Activated effector memory CD4-positive, alpha-beta T cell treated with Interleukin-2 at 50 U/mL for 16 hours (primary cell): ENCODE measurements around the gene B4GALNT3.

Experiments
- DNase-seq: peaks from one replicate; pipeline ENCODE4 v3.0.0-alpha.2; 2020

The B4GALNT3 gene

DNA sequence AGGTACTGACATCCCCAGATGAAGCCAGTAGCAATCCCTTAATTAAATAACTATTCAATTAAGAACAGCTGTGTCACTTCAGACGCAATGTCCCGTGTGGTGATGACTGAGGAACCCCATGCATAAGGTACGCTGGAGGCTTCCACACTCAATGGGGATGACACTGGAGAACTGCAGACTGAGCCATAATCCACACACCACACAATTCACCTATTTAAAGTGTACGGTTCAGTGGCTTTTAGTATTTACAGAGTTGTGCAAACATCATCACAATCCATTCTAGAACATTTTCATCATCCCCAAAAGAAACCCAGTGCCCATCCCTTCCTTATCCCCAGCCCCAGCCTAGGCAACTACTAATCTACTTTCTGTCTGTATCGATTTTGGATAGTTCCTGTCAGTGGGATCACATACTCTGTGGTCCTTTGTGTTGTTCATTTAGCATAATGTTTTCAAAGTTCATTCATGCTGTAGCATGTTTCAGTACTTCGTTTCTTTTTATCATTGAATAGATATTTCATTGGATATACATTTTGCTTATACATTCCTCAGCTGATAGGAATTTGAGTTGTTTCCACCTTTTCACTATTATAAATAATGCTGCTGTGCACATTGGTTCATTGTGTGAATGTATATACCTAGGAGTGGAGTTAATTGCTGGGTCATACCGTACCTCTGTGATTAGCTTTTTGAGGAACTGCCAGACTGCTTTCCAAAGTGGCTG is 142.4 kb downstream of the B4GALNT3 start:
- no peak for DNase-seq

DNA sequence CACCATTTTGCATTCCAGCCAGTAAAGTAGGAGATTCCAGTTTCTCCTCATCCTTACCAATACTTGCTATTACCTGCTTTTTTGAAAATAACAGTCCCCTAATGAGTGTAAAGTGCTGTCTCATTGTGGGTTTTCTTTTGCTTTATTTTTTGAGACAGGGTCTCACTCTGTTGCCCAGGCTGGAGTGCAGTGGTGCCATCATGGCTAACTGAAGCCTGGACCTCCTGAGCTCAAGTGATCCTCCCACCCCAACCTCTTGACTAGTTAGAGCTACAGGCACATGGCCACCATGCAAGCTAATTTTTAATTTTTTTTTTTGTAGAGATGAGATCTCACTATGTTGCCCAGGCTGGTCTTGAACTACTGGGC is 142.9 kb downstream of the B4GALNT3 start:
- DNase-seq: no peak

DNA sequence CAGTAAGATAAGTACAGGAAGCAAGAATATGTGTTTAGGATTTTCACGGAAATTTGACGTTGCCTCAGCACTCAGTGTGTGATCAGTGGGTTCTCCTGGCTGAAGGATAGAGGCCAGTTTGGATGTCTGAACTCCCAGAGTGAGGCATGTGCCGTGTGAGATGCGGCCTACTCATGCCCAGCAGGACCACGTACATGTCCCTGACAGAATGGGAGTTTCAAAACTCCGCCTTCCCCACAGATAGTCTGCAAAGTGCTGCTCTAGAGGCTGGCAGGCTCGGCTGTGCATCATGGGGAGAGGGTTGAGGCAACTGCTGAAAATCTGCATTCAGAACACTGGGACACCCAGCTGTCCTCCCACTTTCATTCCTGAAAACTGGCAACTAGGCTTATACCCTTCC is 145.2 kb downstream of the B4GALNT3 start:
- DNase-seq: no peak

DNA sequence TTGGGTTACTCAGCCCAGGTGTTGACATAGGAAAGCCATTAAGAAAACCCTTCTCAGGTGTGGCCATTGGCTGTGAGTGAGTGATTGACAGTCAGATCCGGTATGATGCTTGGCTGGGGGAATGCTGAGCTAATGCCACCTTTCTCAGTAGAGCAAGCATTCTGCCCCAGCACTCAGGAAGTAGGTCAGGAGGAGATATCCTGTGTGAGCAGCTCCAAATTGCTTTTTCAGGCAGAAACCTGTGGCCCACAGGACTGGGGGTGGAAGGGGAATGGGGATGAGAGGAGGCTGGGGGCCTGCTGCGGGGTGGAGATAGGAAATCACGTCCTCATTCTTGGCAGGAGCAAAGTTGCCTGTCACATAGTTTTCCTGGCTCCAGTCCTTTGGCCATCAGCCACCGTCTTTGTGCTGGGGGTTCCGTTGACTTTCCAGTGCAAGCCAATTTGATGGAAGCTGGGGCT is 147.8 kb downstream of the B4GALNT3 start:
- no peak for DNase-seq

DNA sequence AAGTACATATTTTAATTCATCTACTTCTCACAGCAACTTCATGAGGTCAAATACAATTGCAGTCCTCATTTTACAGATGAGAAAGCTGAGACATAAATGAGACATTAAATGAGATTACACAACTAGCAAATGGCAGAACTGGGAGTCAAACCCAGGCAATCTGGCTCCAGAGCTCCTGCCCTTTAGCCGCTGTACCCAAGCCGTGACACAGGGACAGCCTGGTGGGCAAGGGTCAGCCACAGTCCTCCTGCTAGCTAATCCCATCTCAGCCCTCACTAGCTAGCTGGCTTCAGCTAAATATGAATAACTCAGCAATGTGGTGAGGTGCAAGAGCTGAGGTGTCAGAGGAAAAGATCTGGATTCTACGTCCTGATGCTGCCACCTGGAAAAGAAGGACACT is 148.7 kb downstream of the B4GALNT3 start:
- no peak for DNase-seq

DNA sequence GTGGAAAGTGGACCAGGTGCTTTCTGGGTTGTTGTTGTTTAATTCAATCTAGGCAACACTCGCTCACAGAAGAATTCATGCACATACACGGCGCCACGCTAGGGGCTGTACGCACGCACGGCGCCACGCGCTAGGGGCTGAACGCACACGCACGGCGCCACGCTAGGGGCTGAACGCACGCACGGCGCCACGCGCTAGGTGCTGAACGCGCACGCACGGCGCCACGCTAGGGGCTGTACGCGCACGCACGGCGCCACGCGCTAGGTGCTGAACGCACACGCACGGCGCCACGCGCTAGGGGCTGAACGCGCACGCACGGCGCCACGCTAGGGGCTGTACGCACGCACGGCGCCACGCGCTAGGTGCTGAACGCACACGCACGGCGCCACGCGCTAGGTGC is 149.2 kb downstream of the B4GALNT3 start:
- no peak for DNase-seq

DNA sequence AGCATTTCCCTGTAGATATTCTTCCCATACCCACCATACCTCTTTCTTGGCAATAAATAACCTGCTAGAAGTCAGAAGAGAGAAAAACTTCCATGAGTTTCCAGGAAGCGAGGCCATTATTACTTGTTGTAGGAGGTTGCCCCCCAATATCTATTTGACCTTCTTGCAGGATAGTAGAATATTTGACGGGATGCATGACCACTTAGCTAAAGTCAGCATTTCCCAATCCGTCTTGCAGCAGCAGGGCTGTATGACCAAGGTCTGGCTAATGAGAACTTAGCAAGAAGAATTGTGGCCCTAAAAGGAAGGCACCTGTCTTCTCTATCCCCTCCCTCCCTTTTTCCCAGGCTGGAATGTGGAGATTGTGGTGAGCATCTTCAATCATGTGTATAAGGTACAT is 152.0 kb downstream of the B4GALNT3 start:
- no peak for DNase-seq

DNA sequence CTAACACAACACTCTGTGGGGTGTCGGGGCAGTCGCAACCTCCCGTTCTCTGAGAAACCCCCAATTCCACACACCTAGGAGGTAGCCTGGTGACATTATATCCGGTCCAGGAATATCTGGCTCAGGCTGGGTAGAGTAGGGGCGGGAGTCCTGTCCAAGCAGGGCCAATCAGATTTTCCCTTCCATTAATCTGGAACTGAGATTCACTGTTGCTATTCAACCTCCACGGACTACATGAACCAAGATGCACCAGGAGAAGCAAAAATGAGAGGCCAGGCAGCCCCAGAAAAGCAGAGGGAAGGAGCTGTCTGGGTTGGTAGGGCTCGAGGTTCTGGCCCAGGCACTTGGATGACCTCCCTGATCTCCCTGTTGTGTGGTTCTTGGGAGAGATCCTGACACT is 152.6 kb downstream of the B4GALNT3 start:
- no peak for DNase-seq

DNA sequence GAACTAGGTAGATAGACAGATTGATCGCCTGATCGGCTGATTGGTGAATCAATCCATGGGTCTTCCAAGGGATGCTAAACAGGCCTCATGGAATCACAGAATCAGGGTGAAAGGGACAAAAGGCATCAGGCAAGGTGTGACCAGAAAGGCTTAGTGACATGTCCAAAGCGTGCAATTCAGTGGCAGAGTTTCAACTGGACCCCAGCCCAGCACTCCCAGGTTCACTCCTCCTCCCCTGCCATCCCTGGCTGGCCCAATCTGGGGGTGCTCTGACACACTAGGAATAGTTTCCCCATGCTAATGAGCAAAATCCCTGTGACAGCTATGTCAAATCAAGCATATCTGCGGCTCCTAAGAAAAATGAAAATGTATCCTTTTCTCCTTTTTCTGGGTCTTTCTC is 153.1 kb downstream of the B4GALNT3 start:
- DNase-seq: no peak
